ENCODE data around the gene INPP5A.

DNA sequence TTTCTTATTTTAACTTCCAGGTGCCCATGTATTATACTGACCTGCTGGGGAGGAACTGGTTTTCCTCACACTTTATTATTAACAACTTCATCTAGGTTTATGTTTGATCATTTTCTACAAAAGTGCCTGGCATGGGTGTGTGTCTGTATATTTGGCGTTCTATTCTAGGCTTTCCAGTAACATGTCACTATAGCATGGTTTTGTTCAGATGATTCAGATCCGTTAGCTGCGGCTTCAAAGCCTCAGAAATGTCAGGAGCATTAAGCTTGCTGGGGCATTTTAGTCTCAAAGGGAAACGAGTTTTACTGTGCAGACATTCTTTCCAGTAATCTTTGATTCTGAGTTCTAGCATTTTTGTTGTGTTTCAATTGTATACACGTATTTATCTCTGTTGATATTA, 2.3 kb downstream of the INPP5A start:
- TF ChIP-seq, protein P1, sequence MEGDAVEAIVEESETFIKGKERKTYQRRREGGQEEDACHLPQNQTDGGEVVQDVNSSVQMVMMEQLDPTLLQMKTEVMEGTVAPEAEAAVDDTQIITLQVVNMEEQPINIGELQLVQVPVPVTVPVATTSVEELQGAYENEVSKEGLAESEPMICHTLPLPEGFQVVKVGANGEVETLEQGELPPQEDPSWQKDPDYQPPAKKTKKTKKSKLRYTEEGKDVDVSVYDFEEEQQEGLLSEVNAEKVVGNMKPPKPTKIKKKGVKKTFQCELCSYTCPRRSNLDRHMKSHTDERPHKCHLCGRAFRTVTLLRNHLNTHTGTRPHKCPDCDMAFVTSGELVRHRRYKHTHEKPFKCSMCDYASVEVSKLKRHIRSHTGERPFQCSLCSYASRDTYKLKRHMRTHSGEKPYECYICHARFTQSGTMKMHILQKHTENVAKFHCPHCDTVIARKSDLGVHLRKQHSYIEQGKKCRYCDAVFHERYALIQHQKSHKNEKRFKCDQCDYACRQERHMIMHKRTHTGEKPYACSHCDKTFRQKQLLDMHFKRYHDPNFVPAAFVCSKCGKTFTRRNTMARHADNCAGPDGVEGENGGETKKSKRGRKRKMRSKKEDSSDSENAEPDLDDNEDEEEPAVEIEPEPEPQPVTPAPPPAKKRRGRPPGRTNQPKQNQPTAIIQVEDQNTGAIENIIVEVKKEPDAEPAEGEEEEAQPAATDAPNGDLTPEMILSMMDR (IDR thresholded peaks at IDR 0.05): no peak
- no peak for TF ChIP-seq EZH2 (IDR thresholded peaks at IDR 0.05)
